PC-9 (cell line): ENCODE results near the gene TBC1D24. TPM values are rescaled to one million over a fixed set of nuclear protein-coding genes. Genes with fewer than 3 reads are reported as not detected.
A peak's percentile ranks its signal among the peaks of the same experiment; 100 is the strongest.

Source experiments
- BruUV-seq: library from RNA; stranded (reverse); fragments of 400-500 nt; replicated peaks from 2 replicates; lab custom pipeline; 2021; lab: Mats Ljungman, UMichigan
- CTCF ChIA-PET: fragments of 300-600 bp; sonication (Branson Sonifier 250); formaldehyde crosslinking; loops from one replicate; lab custom pipeline; 2022; ENCODE audit warnings: antibody characterized with exemption; lab: Charles Lee
- POLR2A ChIA-PET: fragments of 300-600 bp; sonication (Branson Sonifier 250); formaldehyde crosslinking; loops from one replicate; lab custom pipeline; 2022; ENCODE audit warnings: antibody characterized with exemption; ENCODE audit not compliant: unreplicated experiment; lab: Charles Lee
- DNase-seq, 2 experiments: peaks; one replicate each; pipeline versions ENCODE4 v3.0.0 to v3.0.0-alpha.2; 2015 to 2022; ENCODE audit warnings: mixed read lengths in 1 of 2
- H2AFZ ChIP-seq: fragments of 200-600 bp; sonication (generic); 2 replicates; pipeline ENCODE4 v1.8.1; 2017; ENCODE audit warnings: antibody characterized with exemption
- H3F3A ChIP-seq: fragments of 200-600 bp; sonication (generic); 2 replicates; pipeline ENCODE4 v1.8.1; 2017; ENCODE audit warnings: antibody characterized with exemption, mild to moderate bottlenecking, low read depth; ENCODE audit not compliant: insufficient read depth
- H3K27ac ChIP-seq: fragments of 200-600 bp; sonication (generic); 2 replicates; pipeline ENCODE4 v1.6.1; 2016; ENCODE audit warnings: mixed run types
- H3K27me3 ChIP-seq: fragments of 200-600 bp; sonication (generic); 2 replicates; pipeline ENCODE4 v1.6.1; 2016; ENCODE audit warnings: low read depth, mixed run types; ENCODE audit not compliant: insufficient read depth
- H3K36me3 ChIP-seq: fragments of 200-600 bp; sonication (generic); 2 replicates; pipeline ENCODE4 v1.6.1; 2016; ENCODE audit warnings: low read depth, mixed run types
- H3K4me1 ChIP-seq: fragments of 200-600 bp; sonication (generic); replicated peaks from 2 replicates; pipeline ENCODE4 v1.6.1; 2016; ENCODE audit warnings: mixed run types; ENCODE audit not compliant: insufficient read depth
- H3K4me2 ChIP-seq: fragments of 200-600 bp; sonication (generic); 2 replicates; pipeline ENCODE4 v1.6.1; 2017; ENCODE audit warnings: mixed run types
- H3K4me3 ChIP-seq: fragments of 200-600 bp; sonication (generic); 2 replicates; pipeline ENCODE4 v1.6.1; 2016; ENCODE audit warnings: mixed run types
- H3K79me2 ChIP-seq: fragments of 200-600 bp; sonication (generic); 2 replicates; pipeline ENCODE4 v1.6.1; 2017; ENCODE audit warnings: low read depth, mixed run types
- H3K9me2 ChIP-seq: fragments of 200-600 bp; sonication (generic); 2 replicates; pipeline ENCODE4 v1.8.1; 2017; ENCODE audit warnings: mild to moderate bottlenecking; ENCODE audit not compliant: insufficient read depth
- H3K9me3 ChIP-seq: fragments of 200-600 bp; sonication (generic); 2 replicates; pipeline ENCODE4 v1.8.1; 2016; ENCODE audit warnings: low read depth; ENCODE audit not compliant: insufficient read depth
- H4K20me1 ChIP-seq: fragments of 200-600 bp; sonication (generic); 2 replicates; pipeline ENCODE4 v1.8.1; 2017; ENCODE audit not compliant: insufficient read depth
- EZH2 ChIP-seq: fragments of 200-600 bp; sonication (generic); IDR thresholded peaks from 2 replicates; pipeline ENCODE4 v1.8.0; 2017; ENCODE audit warnings: antibody characterized with exemption, low read depth
- intact Hi-C: fragments of 100-400 bp; cut with micrococcal nuclease; formaldehyde crosslinking; loops from one replicate; pipeline ENCODE4 v1.10.0; 2022; ENCODE audit not compliant: unreplicated experiment
- total RNA-seq: library from RNA; stranded (reverse); gene quantifications from 2 replicates; pipeline ENCODE4 v1.2.3, GENCODE V29; 2021
- TF ChIP-seq, protein P1 (sequence below): fragments of 200-600 bp; sonication (generic); conservative IDR thresholded peaks from 2 replicates; pipeline ENCODE4 v1.6.1; 2017; ENCODE audit warnings: mixed run types, antibody characterized with exemption, mild to moderate bottlenecking, moderate library complexity

The TBC1D24 gene
- total RNA-seq, 1 experiment from 2014 or later: 30.0 TPM

DNA sequence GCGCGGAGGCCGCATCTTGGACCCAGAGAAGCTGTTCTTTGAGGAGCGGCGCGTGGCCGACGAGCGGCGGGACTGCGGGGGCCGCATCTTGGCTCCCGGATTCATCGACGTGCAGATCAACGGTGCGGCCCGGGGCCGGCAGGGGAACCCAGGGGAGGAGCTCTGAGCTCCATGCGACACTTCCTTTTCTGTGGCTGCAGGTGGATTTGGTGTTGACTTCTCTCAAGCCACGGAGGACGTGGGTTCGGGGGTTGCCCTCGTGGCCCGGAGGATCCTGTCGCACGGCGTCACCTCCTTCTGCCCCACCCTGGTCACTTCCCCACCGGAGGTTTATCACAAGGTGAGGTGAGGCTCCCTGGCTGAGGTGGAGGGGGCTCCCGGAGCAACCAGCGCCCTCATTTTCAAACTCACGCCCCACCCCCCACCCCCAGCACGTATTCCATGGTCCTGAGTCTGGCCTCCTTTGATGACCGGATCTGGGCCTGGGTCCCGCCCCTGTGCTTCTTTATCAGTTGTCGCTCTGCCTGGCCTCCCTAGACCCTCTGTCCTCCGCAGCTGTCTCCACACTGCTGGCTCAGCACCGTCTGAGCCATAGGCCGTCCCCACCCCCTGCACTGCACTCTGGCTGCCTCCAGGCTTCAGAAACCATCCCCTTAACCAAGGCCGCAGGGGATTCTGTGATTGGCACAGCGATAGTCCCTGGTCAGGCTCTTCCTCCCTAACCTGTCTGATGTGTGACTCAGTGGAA lies 46.0 kb downstream of the TBC1D24 start:
- Histone ChIP-seq H3K4me2 (peak overlapping the region; percentile 88), H3K79me2 (peaks cover 57% of the 10 kb centered on the region), H3K36me3 (no peaks in the 10 kb centered on the region; the same call in 1 of the 2 replicates), H3F3A (peaks cover 33% of the 10 kb centered on the region; the same call in 1 of the 2 replicates), H3K27ac (no peak overlapping the region), H4K20me1 (peaks cover 39% of the 10 kb centered on the region), H3K4me3 (peak overlapping the region; percentile 58), H3K27me3 (no peaks in the 10 kb centered on the region), H3K9me2 (no peaks in the 10 kb centered on the region), H3K9me3 (no peaks in the 10 kb centered on the region), H2AFZ (peak overlapping the region; percentile 79), H3K4me1 (peaks cover 26% of the 10 kb centered on the region; the same call in 1 of the 2 replicates)
- POLR2A ChIA-PET: interaction anchor here (0.6 kb wide), 1 partner anchor 1043 kb away, joined by 3 read pairs; no protein-coding TSS in a partner anchor
- peak; percentile 34 to 73 for DNase-seq
- CTCF ChIA-PET: no interaction called here
- no TSS peak for BruUV-seq
- intact Hi-C loops: no loop called here
- no peak for TF ChIP-seq EZH2
- TF ChIP-seq, protein P1, sequence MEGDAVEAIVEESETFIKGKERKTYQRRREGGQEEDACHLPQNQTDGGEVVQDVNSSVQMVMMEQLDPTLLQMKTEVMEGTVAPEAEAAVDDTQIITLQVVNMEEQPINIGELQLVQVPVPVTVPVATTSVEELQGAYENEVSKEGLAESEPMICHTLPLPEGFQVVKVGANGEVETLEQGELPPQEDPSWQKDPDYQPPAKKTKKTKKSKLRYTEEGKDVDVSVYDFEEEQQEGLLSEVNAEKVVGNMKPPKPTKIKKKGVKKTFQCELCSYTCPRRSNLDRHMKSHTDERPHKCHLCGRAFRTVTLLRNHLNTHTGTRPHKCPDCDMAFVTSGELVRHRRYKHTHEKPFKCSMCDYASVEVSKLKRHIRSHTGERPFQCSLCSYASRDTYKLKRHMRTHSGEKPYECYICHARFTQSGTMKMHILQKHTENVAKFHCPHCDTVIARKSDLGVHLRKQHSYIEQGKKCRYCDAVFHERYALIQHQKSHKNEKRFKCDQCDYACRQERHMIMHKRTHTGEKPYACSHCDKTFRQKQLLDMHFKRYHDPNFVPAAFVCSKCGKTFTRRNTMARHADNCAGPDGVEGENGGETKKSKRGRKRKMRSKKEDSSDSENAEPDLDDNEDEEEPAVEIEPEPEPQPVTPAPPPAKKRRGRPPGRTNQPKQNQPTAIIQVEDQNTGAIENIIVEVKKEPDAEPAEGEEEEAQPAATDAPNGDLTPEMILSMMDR: no peak

DNA sequence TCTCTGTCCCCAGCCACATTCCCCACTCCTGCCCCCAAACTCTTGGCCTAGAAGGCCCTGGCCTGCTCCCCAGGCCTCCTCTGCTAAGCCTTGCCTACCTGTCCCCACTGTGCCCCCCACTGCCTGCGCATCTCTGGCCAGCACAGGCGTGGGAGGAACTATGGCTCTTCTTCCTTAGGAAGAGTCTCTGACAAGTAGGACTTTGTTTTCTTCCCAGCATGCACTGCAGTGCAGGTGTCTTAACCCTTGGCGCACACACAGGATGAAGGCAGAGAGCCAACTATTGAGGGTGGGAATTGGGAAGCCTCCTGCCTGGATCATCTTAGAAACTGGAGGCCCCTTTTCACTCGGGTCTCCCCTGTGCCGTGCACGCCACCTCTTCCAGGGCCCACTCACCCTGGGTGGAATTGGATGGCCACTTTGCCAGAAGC lies 48.9 kb downstream of the TBC1D24 start:
- no peak for DNase-seq
- H3F3A ChIP-seq: peaks cover 25% of the 10 kb centered on the region; the same call in 1 of the 2 replicates
- no peaks in the 10 kb centered on the region for H3K9me2 ChIP-seq
- intact Hi-C loops: no loop called here
- H3K27me3 ChIP-seq: no peaks in the 10 kb centered on the region
- H3K9me3 ChIP-seq: no peaks in the 10 kb centered on the region
- no peak overlapping the region for H2AFZ ChIP-seq
- BruUV-seq: no TSS peak
- TF ChIP-seq, protein P1: no peak
- TF ChIP-seq EZH2: no peak
- POLR2A ChIA-PET: no interaction called here
- no peak overlapping the region for H3K27ac ChIP-seq
- H3K36me3 ChIP-seq: no peaks in the 10 kb centered on the region; the same call in 1 of the 2 replicates
- no peak overlapping the region for H3K4me3 ChIP-seq
- H3K4me1 ChIP-seq: peaks cover 18% of the 10 kb centered on the region; the same call in 1 of the 2 replicates
- H4K20me1 ChIP-seq: peaks cover 10% of the 10 kb centered on the region
- CTCF ChIA-PET: no interaction called here
- H3K79me2 ChIP-seq: peaks cover 28% of the 10 kb centered on the region
- H3K4me2 ChIP-seq: no peak overlapping the region

DNA sequence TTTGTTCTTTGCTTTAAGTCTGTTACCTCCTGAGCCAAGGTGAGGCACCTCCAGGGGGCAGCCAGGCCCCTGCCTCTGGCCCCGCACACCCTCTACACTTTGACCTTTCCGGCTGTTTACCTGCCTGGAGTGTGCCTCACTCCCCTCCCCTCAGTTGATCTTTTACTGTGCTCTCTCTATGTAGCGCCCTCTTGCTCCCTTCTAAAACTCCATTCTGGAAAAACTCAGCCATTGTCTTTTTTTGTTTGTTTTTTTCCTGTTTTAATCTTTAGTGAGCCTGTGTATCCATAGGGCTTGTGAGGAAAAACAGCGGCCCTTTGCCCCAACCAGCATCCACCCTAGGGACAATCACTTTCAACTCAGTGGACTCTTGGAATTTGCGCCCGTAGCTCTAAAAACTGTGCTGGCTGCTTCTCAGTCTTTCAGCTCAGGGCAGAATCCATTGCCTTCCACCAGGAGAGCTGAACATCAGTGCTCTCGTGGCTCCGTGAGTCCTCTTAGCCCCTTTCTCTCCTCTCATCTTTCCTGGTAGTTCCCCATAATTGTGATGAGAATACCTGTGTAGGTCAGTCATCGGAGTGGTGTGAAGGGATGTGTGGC lies 49.5 kb downstream of the TBC1D24 start:
- Histone ChIP-seq H4K20me1 (peaks cover 4% of the 10 kb centered on the region), H3K27me3 (no peaks in the 10 kb centered on the region), H3K9me3 (no peaks in the 10 kb centered on the region), H3K4me2 (no peak overlapping the region), H3K27ac (no peak overlapping the region), H3K4me1 (peaks cover 17% of the 10 kb centered on the region; the same call in 1 of the 2 replicates), H3K4me3 (no peak overlapping the region), H3K36me3 (no peaks in the 10 kb centered on the region; the same call in 1 of the 2 replicates), H2AFZ (no peak overlapping the region), H3K79me2 (peaks cover 22% of the 10 kb centered on the region), H3F3A (peaks cover 19% of the 10 kb centered on the region; the same call in 1 of the 2 replicates), H3K9me2 (no peaks in the 10 kb centered on the region)
- ChIA-PET CTCF (no interaction called here), POLR2A (no interaction called here)
- no peak for DNase-seq
- TF ChIP-seq, protein P1: no peak
- TF ChIP-seq EZH2: no peak
- intact Hi-C loops: no loop called here
- BruUV-seq: no TSS peak
